AG08395 (cell line): Measurements from ENCODE around the gene ARHGAP24.

Source experiments
- DNase-seq: peaks from one replicate; pipeline ENCODE4 v3.0.0; 2012; ENCODE audit warnings: mixed read lengths, low spot score

Gene ARHGAP24

GRCh38 chr4:85697854-85698253 lies 222.9 kb downstream of the ARHGAP24 start:
- no peak for DNase-seq

- DNase-seq, result no peak
Observed at GRCh38 chr4:85700362-85700761, 225.4 kb downstream of the ARHGAP24 start.

- DNase-seq, result no peak
Observed at GRCh38 chr4:85701861-85702321, 226.9 kb downstream of the ARHGAP24 start.

GRCh38 chr4:85703096-85703495 lies 228.1 kb downstream of the ARHGAP24 start:
- DNase-seq, result peak; percentile 21

- no peak for DNase-seq
Observed at GRCh38 chr4:85707611-85708010, 232.7 kb downstream of the ARHGAP24 start.

- no peak for DNase-seq
Observed at GRCh38 chr4:85708468-85708867, 233.5 kb downstream of the ARHGAP24 start.

- no peak for DNase-seq
Observed at GRCh38 chr4:85713005-85713404, 238.1 kb downstream of the ARHGAP24 start.

- no peak for DNase-seq
Observed at GRCh38 chr4:85715991-85716737, 241.2 kb downstream of the ARHGAP24 start.

- DNase-seq, result peak; percentile 36
Observed at GRCh38 chr4:85717351-85717750, 242.4 kb downstream of the ARHGAP24 start.

- DNase-seq, result no peak
Observed at GRCh38 chr4:85717847-85718246, 242.9 kb downstream of the ARHGAP24 start.

GRCh38 chr4:85720735-85721134 lies 245.8 kb downstream of the ARHGAP24 start:
- DNase-seq, result peak; percentile 33

- no peak for DNase-seq
Observed at GRCh38 chr4:85722401-85722800, 247.5 kb downstream of the ARHGAP24 start.

- peak; percentile 50 for DNase-seq
Observed at GRCh38 chr4:85722807-85723206, 247.9 kb downstream of the ARHGAP24 start.

GRCh38 chr4:85724791-85725563 lies 250.0 kb downstream of the ARHGAP24 start:
- DNase-seq, result no peak

- DNase-seq, result no peak
Observed at GRCh38 chr4:85725721-85726170, 250.8 kb downstream of the ARHGAP24 start.

- DNase-seq, result no peak
Observed at GRCh38 chr4:85726555-85726954, 251.6 kb downstream of the ARHGAP24 start.

GRCh38 chr4:85728464-85728863 lies 253.5 kb downstream of the ARHGAP24 start:
- DNase-seq, result no peak

- no peak for DNase-seq
Observed at GRCh38 chr4:85732124-85732523, 257.2 kb downstream of the ARHGAP24 start.

- DNase-seq, result no peak
Observed at GRCh38 chr4:85733798-85734197, 258.8 kb downstream of the ARHGAP24 start.

- no peak for DNase-seq
Observed at GRCh38 chr4:85734424-85734831, 259.5 kb downstream of the ARHGAP24 start.

- no peak for DNase-seq
Observed at GRCh38 chr4:85736571-85736970, 261.6 kb downstream of the ARHGAP24 start.

GRCh38 chr4:85737254-85737653 lies 262.3 kb downstream of the ARHGAP24 start:
- no peak for DNase-seq

- DNase-seq, result no peak
Observed at GRCh38 chr4:85738721-85739120, 263.8 kb downstream of the ARHGAP24 start.
